ENCODE data around the gene ZNF138.

DNA sequence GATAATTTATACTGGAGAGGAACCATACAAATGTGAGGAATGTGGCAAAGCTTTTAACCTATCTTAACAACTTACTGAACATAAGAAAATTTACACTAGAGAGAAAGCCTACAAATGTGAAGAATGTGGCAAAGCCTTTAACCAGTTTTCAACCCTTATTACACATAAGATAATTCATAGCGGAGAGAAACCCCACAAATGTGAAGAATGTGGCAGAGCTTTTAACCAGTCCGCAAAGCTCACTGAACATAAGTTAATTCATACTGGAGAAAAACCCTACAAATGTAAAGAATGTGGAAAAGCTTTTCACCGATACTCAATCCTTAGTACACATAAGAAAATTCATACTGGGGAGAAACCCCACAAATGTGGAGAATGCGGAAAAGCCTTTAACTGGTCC, 37.9 kb downstream of the ZNF138 start:
- no peak for TF ChIP-seq CTCF (IDR thresholded peaks at IDR 0.05)
- TF ChIP-seq POLR2AphosphoS5 (IDR thresholded peaks at IDR 0.05; ENCODE audit: low read depth, low read length), result no peak
- no peak for TF ChIP-seq SIN3A (IDR thresholded peaks at IDR 0.05; ENCODE audit: borderline replicate concordance, insufficient read depth, low read depth, low read length)
- TF ChIP-seq REST (IDR thresholded peaks at IDR 0.05; ENCODE audit: insufficient read depth in 1 of 2, low read depth in 2 of 2, low read length in 1 of 2), result no peak
- no peak for TF ChIP-seq TCF7L2 (IDR thresholded peaks at IDR 0.05; ENCODE audit: low read depth, low read length)

All from Panc1 (cell line).